Adrenal gland (tissue), 12 donors: ENCODE data around the gene TPSD1. TPM values are rescaled to one million over a fixed set of nuclear protein-coding genes. Genes with fewer than 3 reads are reported as not detected.

Experiments used
- DNase-seq, 7 donors: peaks; one replicate each; pipeline ENCODE4 v3.0.0-alpha.2; 2019 to 2020
- H3K27ac ChIP-seq, 5 donors: fragments of 200-600 bp; sonication (generic) in 4 of 5; 1 replicate in 3 of 5; 2 replicates in 2 of 5; pipeline versions ENCODE4 v1.5.1 to v1.8.0; 2016 to 2020; ENCODE audit warnings: mild to moderate bottlenecking in 1 of 5
- H3K27me3 ChIP-seq: fragments of 200-600 bp; 2 replicates; pipeline ENCODE4 v1.8.0; 2021
- H3K36me3 ChIP-seq, 2 donors: fragments of 200-600 bp; replicated peaks in 1 of 2; 1 replicate in 1 of 2; 2 replicates in 1 of 2; pipeline versions ENCODE4 v1.5.1 to v1.8.0; 2018 to 2022
- H3K4me1 ChIP-seq, 2 donors: fragments of 200-600 bp; replicated peaks in 1 of 2; 1 replicate in 1 of 2; 2 replicates in 1 of 2; pipeline versions ENCODE4 v1.5.1 to v1.8.0; 2018 to 2021
- H3K4me3 ChIP-seq, 4 donors: fragments of 200-600 bp; sonication (generic) in 3 of 4; one replicate each; pipeline ENCODE4 v1.5.1; 2016 to 2018
- H3K9me3 ChIP-seq, 3 donors: fragments of 200-600 bp; sonication (generic) in 1 of 3; replicated peaks in 1 of 3; 1 replicate in 2 of 3; 2 replicates in 1 of 3; pipeline versions ENCODE4 v1.5.1 to v1.8.0; 2016 to 2021
- CTCF ChIP-seq, 6 experiments: fragments of 450-650 bp in 4 of 6; fragments of 200-600 bp in 2 of 6; sonication (generic) in 1 of 6; IDR thresholded peaks; 1 replicate in 5 of 6; 2 replicates in 1 of 6; pipeline versions ENCODE4 v1.5.1 to v1.8.0; 2016 to 2021; ENCODE audit warnings: antibody characterized with exemption in 6 of 6, mild to moderate bottlenecking in 2 of 6, moderate library complexity in 1 of 6
- POLR2A ChIP-seq, 2 donors: fragments of 450-650 bp; IDR thresholded peaks; one replicate each; pipeline ENCODE4 v1.6.1; 2017; ENCODE audit warnings: antibody characterized with exemption in 2 of 2, mild to moderate bottlenecking in 2 of 2, moderate library complexity in 1 of 2
- WGBS, 4 donors: extraction: QIAGEN DNeasy Blood & Tissue Kit in 2 of 4; methylation state at CpG; one replicate each; pipeline versions ENCODE4 v1.1.5 to v1.1.7; 2013 to 2017; 5-methylcytosine and 5-hydroxymethylcytosine counted together
- intact Hi-C, 2 donors: fragments of 100-400 bp; cut with DNase I; formaldehyde crosslinking; loops; one replicate each; pipeline versions ENCODE4 v1.14.1 to v1.15.0; 2022 to 2023
- polyA plus RNA-seq, 3 donors: library from polyadenylated mRNA; stranded (reverse); fragments of 200-250 nt in 2 of 3; fragments of 350-450 nt in 1 of 3; fragmentation: Illumina TruSeq in 1 of 3; extraction: RNeasy Lipid Tissue Mini Kit (QIAGEN cat#74804) in 1 of 3; gene quantifications; one replicate each; pipeline ENCODE4 v1.2.3, GENCODE V29; 2013 to 2014
- total RNA-seq, 9 donors: library from RNA; depleted of rRNA in 4 of 9; stranded (reverse); fragments of >200 nt in 4 of 9; fragments of 120-200 nt in 1 of 9; fragmentation: NEBNext Ultra II Directional in 1 of 9; extraction: Animal tissue kit (Norgen Biotek cat#: 25700) in 1 of 9; gene quantifications; one replicate each; pipeline versions ENCODE4 v1.1.0 to v1.2.4, GENCODE V29; 2013 to 2023
- donor health status: healthy with polysubstance abuse.
- donor health status: Bipolar disorder and iron deficiency.
- donor health status: DM: yes; HTN: yes; CAD: no.
- donor health status: DM: no; HTN: no; CAD: no.
- donor health status: DM: no; HTN: no; CAD: no.
- donor health status: DM: yes; HTN: yes; CAD: no.

Gene TPSD1
- total and polyA plus RNA-seq, 12 donors, result 0.24 TPM; not detected in 11

GRCh38 chr16:1213231-1213630 lies 42.6 kb upstream of the TPSD1 start:
- 57 to 89% (median 82%) methylated on average over 2 to 8 of the region's 8 CpGs; no CpG with 5 or more reads in 1 of the 4 donors for WGBS, 4 donors
- no peak for DNase-seq
- TF ChIP-seq POLR2A (IDR thresholded peaks at IDR 0.05), result no peak
- H3K36me3 ChIP-seq, result peaks cover 0 to 29% of the 10 kb centered on the region in 2 donors
- no peaks in the 10 kb centered on the region for H3K4me1 ChIP-seq
- H3K9me3 ChIP-seq, result no peaks in the 10 kb centered on the region
- intact Hi-C loops, result no loop called here
- no peak overlapping the region for H3K27ac ChIP-seq
- no peak overlapping the region for H3K4me3 ChIP-seq
- H3K27me3 ChIP-seq, result no peaks in the 10 kb centered on the region

- Histone ChIP-seq H3K4me1 (no peaks in the 10 kb centered on the region), H3K27me3 (no peaks in the 10 kb centered on the region), H3K36me3 (peaks cover 0 to 29% of the 10 kb centered on the region in 2 donors), H3K4me3 (no peak overlapping the region), H3K9me3 (no peaks in the 10 kb centered on the region), H3K27ac (no peak overlapping the region)
- DNase-seq, result no peak
- intact Hi-C loops, result no loop called here
- 84 to 96% (median 86%) methylated on average over 13 to 25 of the region's 25 CpGs for WGBS, 4 donors
- TF ChIP-seq CTCF (IDR thresholded peaks at IDR 0.05) (no peak), POLR2A (IDR thresholded peaks at IDR 0.05) (no peak)
Measured at GRCh38 chr16:1213796-1214372, 42.0 kb upstream of the TPSD1 start.

GRCh38 chr16:1214719-1215118 lies 41.1 kb upstream of the TPSD1 start:
- Histone ChIP-seq H3K27me3 (no peaks in the 10 kb centered on the region), H3K4me1 (no peaks in the 10 kb centered on the region), H3K27ac (no peak overlapping the region), H3K9me3 (no peaks in the 10 kb centered on the region), H3K36me3 (peaks cover 0 to 29% of the 10 kb centered on the region in 2 donors), H3K4me3 (no peak overlapping the region)
- TF ChIP-seq POLR2A (IDR thresholded peaks at IDR 0.05) (no peak), CTCF (IDR thresholded peaks at IDR 0.05) (no peak)
- WGBS, 4 donors, result 82 to 84% (median 84%) methylated on average over 10 to 16 of the region's 16 CpGs; no CpG with 5 or more reads in 1 of the 4 donors
- DNase-seq, result no peak
- intact Hi-C loops, result no loop called here

- H3K36me3 ChIP-seq, result peaks cover 0 to 25% of the 10 kb centered on the region in 2 donors
- TF ChIP-seq CTCF (IDR thresholded peaks at IDR 0.05), result no peak
- TF ChIP-seq POLR2A (IDR thresholded peaks at IDR 0.05), result no peak
- no peak overlapping the region for H3K4me3 ChIP-seq
- H3K9me3 ChIP-seq, result no peaks in the 10 kb centered on the region
- H3K27ac ChIP-seq, result no peak overlapping the region
- intact Hi-C loops, result no loop called here
- H3K27me3 ChIP-seq, result no peaks in the 10 kb centered on the region
- 76 to 87% (median 80%) methylated on average over 12 to 32 of the region's 32 CpGs for WGBS, 4 donors
- no peak for DNase-seq
- no peaks in the 10 kb centered on the region for H3K4me1 ChIP-seq
Measured at GRCh38 chr16:1215574-1216295, 40.1 kb upstream of the TPSD1 start.

GRCh38 chr16:1216296-1216619 lies 39.6 kb upstream of the TPSD1 start:
- DNase-seq, result no peak
- TF ChIP-seq POLR2A (IDR thresholded peaks at IDR 0.05) (no peak), CTCF (IDR thresholded peaks at IDR 0.05) (no peak)
- H3K36me3 ChIP-seq, result peaks cover 0 to 20% of the 10 kb centered on the region in 2 donors
- 86 to 93% (median 89%) methylated on average over 5 to 12 of the region's 12 CpGs for WGBS, 4 donors
- no peak overlapping the region for H3K27ac ChIP-seq
- intact Hi-C loops, result no loop called here
- H3K9me3 ChIP-seq, result no peaks in the 10 kb centered on the region
- no peaks in the 10 kb centered on the region for H3K27me3 ChIP-seq
- no peak overlapping the region for H3K4me3 ChIP-seq
- no peaks in the 10 kb centered on the region for H3K4me1 ChIP-seq
